Ovary (tissue), 3 donors: ENCODE measurements around the gene PLCG1.

ENCODE experiments used
- CTCF ChIP-seq, 3 donors: fragments of 450-650 bp in 2 of 3; fragments of 200-600 bp in 1 of 3; IDR thresholded peaks; one replicate each; pipeline versions ENCODE4 v1.5.1 to v1.8.0; 2016 to 2022; ENCODE audit warnings: antibody characterized with exemption in 3 of 3, mild to moderate bottlenecking in 1 of 3
- POLR2A ChIP-seq: fragments of 450-650 bp; IDR thresholded peaks from one replicate; pipeline ENCODE4 v1.6.1; 2017; ENCODE audit warnings: antibody characterized with exemption, mild to moderate bottlenecking, moderate library complexity
- donor health status: DM: no; HTN: no; CAD: no.

GRCh38 chr20:41172296-41173140, 35.2 kb downstream of the PLCG1 start:
- TF ChIP-seq POLR2A = no peak
- TF ChIP-seq CTCF (IDR thresholded peaks at IDR 0.05) = no peak
